AG10803 (cell line): Measurements from ENCODE around the gene FXYD4.
A peak's percentile ranks its signal among the peaks of the same experiment; 100 is the strongest.

ENCODE experiments used
- DNase-seq: peaks from one replicate; pipeline ENCODE4 v3.0.0; 2010; ENCODE audit warnings: low read depth
- H3K4me3 ChIP-seq: 2 replicates; pipeline ENCODE4 v1.5.1; 2011; ENCODE audit warnings: mild to moderate bottlenecking, low read length, control low read depth
- TF ChIP-seq, protein P1 (sequence below): conservative IDR thresholded peaks from 2 replicates; pipeline ENCODE4 v1.5.1; 2011; ENCODE audit warnings: mild to moderate bottlenecking, low read length, control low read depth, inconsistent platforms

The FXYD4 gene

DNA sequence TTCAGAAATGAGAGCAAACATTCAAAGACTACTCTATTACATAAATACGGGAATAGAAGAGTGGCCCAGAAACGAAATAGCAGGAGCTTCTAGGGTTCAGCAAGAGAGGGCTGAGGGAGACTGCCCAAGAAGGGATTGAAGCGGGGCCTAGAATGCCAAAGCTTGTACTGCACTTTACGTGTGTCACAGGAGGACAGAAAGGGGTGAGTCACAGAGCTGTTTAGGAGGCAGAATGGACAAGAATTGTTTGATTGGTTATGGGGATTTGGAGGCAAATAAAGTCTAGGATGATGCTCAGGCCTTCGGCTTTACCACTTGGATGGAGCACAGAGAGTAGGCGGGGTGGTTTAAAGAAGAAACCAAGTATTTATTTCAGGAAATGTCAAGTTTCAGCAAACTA, 11.3 kb upstream of the FXYD4 start:
- no peak overlapping the region for H3K4me3 ChIP-seq
- DNase-seq = no peak
- TF ChIP-seq, protein P1, sequence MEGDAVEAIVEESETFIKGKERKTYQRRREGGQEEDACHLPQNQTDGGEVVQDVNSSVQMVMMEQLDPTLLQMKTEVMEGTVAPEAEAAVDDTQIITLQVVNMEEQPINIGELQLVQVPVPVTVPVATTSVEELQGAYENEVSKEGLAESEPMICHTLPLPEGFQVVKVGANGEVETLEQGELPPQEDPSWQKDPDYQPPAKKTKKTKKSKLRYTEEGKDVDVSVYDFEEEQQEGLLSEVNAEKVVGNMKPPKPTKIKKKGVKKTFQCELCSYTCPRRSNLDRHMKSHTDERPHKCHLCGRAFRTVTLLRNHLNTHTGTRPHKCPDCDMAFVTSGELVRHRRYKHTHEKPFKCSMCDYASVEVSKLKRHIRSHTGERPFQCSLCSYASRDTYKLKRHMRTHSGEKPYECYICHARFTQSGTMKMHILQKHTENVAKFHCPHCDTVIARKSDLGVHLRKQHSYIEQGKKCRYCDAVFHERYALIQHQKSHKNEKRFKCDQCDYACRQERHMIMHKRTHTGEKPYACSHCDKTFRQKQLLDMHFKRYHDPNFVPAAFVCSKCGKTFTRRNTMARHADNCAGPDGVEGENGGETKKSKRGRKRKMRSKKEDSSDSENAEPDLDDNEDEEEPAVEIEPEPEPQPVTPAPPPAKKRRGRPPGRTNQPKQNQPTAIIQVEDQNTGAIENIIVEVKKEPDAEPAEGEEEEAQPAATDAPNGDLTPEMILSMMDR = no peak

DNA sequence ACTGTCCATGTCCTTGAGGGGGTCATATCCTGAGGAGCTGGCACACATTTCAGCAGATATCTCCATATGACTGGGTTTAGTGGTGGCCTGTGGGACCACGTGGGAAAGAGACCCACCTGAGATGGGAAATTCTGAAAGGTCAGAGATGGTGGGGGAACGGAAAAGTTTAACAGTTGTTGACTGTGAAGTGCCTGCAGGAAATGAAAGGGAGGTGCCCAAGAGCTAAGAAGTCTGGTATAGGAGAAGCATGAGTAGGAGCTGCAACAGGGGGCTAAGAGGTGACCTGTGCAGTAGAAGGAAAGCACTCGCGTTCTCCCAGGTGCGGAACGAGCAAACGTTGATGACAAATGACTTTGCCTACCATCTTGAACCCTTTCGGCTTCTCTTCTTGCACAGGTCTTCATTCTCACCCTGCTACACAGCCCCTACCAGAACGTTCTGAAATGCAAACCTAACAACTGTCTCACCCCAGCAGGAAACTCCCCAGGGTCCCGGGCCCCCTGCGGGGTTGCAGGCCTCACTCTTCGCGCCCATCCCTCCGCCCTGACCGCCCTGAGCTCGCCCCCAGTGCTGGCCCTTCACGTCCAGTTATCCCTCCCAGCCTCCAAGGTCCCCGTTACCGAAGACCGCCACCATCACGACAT, 9.8 kb upstream of the FXYD4 start:
- DNase-seq = no peak
- TF ChIP-seq, protein P1 = no peak
- peak overlapping the region; percentile 44 for H3K4me3 ChIP-seq

DNA sequence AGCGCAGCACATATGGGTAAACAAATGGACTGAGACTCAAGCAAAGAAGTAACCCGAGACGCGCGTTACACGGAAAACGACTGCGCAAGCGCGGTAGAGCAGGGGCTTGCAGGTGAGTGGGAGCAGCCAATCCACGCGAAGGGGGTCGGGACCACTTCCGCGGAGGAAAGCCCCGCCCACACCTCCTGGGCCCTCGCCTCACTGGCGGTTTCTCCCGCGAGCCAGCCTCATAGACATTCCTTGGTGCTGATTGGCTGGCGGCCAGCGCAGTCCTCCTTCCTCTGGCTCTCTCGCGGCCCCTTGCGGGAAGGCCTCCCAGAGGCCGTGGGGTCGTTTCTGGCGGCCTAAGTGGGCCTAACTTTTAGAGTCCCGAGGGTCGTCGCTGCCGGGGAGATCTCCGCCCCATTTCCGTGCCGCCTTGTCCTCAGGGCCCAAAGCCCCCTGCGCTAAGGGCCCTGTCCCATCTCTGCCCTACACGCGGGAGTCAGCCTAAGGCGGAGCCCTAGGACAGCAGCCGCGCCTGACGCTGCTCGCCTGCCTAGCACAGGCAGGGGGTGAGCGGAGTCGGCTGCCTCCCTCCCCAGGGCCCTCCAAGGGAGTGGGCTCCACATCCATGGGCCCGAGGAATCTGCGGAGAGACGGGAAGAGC, 9.1 kb upstream of the FXYD4 start:
- TF ChIP-seq, protein P1 = peak; percentile 34
- DNase-seq = peak; percentile 70
- peak overlapping the region; percentile 44 for H3K4me3 ChIP-seq

DNA sequence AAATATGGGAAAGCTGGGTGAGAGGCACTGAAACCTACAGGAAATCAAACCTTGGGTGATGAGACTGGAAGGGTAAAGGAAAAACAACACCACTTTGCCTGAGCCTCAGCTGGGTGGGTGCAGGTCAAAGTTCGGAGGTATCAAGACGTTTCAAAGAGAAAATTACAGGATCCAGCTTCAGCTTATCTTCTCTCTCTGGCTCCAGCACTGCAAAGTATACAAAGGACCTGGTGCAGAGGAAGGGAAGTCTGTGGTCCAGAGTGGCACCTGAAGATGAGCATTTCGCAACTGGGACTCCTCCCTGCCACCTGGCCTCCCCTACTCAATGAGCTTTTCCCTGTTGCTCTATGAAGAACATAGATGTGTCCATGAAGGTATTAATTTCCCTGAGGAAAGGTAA, 6.4 kb upstream of the FXYD4 start:
- DNase-seq = no peak
- TF ChIP-seq, protein P1 = no peak
- H3K4me3 ChIP-seq = no peak overlapping the region

DNA sequence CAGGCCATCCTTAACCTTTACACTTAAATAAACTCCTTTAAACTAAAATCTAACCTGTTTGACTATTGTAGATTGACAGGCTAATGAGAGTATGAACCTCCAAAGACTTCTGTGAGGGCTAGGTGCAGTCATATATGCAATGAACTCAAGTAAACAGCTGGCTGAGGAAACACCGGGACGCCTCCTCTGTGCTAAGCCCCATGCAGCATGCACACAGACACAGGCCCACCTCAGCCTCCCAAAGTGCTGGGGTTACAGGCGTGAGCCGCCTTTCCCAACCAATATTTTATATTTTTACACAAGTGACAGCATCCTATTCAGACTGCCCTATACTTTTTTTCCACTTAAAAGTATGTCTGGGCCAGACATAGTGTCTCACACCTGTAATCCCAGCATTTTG, 1.5 kb upstream of the FXYD4 start:
- no peak overlapping the region for H3K4me3 ChIP-seq
- TF ChIP-seq, protein P1 = no peak
- no peak for DNase-seq

DNA sequence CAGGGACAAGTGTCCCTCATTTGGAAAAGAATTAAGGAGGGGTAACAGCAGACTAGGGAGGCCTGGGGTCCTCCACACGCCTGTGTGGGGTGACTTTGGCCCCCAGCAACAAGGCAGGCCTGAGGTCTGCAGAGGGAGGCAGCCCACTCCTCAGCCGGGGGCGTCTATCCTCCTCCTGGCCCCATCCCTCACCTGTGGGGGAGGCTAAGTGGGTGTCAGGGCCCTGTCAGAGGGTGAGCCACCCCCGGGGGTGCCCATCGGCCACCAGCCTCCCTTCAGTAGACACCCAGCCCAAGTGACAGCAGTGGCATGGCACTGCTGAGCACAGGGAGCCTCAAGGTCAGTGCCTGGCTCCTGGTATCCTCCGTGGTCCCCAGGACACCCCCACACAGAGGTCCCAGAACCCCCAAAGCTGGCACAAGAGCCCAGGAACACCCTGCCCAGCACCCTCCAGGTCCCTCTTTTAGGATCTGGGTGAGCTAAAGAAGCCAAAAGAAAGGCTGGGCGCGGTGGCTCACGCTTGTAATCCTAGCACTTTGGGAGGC, 693 bp upstream of the FXYD4 start:
- TF ChIP-seq, protein P1 = no peak
- DNase-seq = no peak
- H3K4me3 ChIP-seq = no peak overlapping the region
